Mononuclear cell (primary cell): ENCODE data around the gene ADM5. TPM values are rescaled to one million over a fixed set of nuclear protein-coding genes. Genes with fewer than 3 reads are reported as not detected.

Source experiments
- H3K27me3 ChIP-seq: 2 replicates; pipeline ENCODE4 v1.6.0; 2011; ENCODE audit warnings: low read length, control low read depth; ENCODE audit not compliant: insufficient read depth
- H3K4me1 ChIP-seq: 2 replicates; pipeline ENCODE4 v1.5.1; 2011; ENCODE audit warnings: mild to moderate bottlenecking, low read length, control low read depth; ENCODE audit not compliant: insufficient read depth
- H3K4me3 ChIP-seq: 2 replicates; pipeline ENCODE4 v1.5.1; 2011; ENCODE audit warnings: mild to moderate bottlenecking, low read length, moderate library complexity
- H3K9me3 ChIP-seq: 2 replicates; pipeline ENCODE4 v1.5.1; 2011; ENCODE audit warnings: low read depth, mild to moderate bottlenecking, control low read depth, low read length
- total RNA-seq: library from RNA; depleted of rRNA; stranded (reverse); fragments of >200 nt; gene quantifications from one replicate; pipeline ENCODE4 v1.2.3, GENCODE V29; 2012

The ADM5 gene, protein sequence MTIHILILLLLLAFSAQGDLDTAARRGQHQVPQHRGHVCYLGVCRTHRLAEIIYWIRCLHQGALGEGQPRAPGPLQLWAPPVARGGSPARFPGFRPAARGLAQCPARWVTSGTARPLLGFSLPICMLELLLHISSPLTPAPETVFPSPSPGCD
- 0.84 TPM for total RNA-seq

DNA sequence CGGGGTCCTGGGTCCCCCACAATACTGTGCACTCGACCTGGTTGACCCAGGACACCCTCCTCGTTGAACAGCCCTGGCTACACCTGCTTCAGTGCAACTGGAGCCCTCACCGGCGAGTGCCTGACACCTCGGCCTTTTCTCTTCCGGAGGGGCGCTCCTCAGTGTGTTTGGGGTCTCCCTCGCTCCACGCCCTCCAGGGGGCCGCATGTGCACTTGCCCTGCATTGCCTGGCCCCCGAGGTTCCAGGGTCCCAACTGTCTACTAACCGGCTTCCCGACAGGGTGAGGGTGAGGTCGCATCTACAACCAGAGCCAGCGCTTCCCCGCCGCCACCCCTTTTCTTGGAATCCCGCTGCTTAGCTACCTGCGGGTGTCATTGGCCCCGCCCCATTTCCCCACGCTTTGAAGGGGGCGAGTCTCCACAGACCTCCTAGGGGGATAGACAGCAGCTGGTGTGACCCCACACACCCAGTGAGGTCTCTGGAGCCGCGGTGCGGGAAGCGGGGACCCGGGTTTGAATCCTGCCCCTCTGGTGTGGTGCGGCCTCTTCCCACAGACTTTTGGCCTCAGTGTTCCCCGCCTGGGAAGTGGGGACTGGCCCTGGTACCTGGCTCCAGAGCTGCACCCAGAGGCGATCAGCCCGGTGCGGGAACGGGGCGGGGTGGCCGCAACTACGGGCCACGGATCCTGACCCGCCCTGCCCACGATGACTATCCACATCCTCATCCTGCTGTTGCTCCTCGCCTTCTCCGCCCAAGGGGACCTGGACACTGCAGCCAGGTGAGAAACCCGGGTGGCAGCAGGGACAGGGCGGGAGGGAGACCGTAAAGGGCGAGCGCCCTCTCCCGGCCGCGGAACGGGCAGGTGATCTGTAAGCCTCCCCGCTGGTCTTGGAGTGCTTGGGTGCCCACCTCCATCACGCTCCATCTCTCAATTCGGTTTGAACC lies at the start of gene ADM5:
Gene ADM5, plus strand, starts transcription at position 462 of the 946 bp plus-strand sequence. Its CDS starts 244 bp downstream, at position 706.
- no peaks in the 10 kb centered on the region for H3K9me3 ChIP-seq
- H3K4me3 ChIP-seq = no peak within 1 kb of the TSS
- peaks cover 29% of the 10 kb centered on the region for H3K4me1 ChIP-seq
- peaks cover 21% of the 10 kb centered on the region for H3K27me3 ChIP-seq

DNA sequence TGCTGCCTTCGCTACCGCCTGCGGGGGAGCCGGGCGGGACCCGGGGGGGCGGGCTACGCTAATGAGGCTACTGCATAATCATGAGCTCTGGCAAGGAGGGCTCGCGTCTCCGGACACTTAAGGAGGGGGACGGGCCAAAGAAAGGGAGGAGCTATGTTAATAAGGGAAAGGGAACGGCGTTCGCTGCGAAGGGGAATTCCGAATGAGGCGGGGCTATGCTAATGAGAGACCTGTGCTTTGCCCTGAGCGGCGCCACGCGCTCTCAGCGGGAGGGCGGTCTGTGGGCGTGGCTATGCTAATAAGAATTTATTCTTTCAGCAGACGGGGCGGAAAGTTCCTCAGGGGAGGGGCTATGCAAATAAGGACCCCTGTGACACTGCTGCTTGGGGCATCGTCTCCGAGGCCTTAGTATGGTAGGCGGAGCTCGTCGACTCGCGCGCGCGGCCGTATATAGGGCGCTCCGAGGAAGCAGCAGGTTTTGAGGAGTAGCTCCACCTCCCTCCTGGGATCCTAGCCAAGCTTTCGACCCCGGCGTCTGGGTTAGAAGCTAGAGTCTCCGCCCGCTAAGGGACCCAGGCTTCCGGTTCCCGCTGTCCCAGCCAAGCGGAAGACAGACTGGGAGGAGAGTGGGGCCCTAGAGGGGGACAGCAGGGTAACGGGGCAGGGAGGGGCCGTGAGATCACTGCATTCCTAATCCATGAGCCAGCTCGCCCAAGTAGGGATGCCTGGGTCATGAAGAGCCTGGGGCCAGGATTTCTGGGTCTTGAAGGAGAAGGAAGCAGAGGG lies 49.1 kb upstream of the ADM5 start, which contains the start of gene RRAS:
Gene RRAS, minus strand, starts transcription at position 31 of the 786 bp plus-strand sequence. CDS start 45 bp downstream, outside the sequence.
- no peaks in the 10 kb centered on the region for H3K27me3 ChIP-seq
- H3K4me3 ChIP-seq = peak within 1 kb of the TSS; percentile 44
- peaks cover 53% of the 10 kb centered on the region for H3K4me1 ChIP-seq
- H3K9me3 ChIP-seq = no peaks in the 10 kb centered on the region

DNA sequence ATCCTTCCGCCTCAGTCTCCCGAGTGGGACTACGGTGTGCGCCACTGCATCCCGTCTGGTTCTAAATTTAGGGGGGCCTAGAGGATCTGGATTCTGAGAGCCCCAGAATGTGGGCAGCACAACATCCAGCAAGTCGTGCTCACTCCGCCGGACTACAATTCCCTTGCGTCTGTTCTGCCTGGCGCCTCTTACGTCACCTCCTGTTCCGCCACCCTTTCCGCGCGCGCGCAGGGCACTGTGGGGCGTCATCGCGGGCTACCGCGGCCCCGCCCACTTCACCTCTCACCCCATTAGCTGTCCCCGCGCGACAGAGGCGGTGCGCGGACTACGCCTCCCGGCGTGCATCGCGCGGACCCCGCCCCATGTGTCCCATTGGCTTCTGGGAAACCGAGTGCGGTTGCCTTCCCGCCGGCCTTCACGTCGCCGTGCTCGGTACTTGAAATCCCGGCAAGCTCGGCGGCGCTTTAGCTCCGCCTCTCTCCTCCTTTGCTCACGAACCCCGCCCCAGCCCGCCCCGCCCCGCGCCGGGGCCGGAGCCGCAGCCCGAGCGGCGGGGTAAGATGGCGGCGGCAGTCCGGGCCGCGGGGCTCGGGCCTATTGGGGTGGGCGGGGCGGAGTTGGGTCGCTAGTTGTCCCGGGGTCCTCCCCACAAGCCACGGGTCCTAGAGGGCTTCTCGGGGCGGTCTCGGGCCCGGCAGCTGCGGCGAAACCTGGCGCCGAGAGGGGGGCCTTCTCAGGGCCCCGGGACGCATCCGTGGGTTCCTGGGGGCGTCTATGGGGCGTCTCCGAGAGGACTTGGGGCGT lies 47.5 kb upstream of the ADM5 start, which contains the start of gene SCAF1:
Gene SCAF1, plus strand, starts transcription at position 522 of the 804 bp plus-strand sequence. CDS start 2,818 bp downstream, outside the sequence.
- Histone ChIP-seq H3K4me1 (peaks cover 53% of the 10 kb centered on the region), H3K4me3 (peak within 1 kb of the TSS; percentile 90), H3K27me3 (no peaks in the 10 kb centered on the region), H3K9me3 (no peaks in the 10 kb centered on the region)

DNA sequence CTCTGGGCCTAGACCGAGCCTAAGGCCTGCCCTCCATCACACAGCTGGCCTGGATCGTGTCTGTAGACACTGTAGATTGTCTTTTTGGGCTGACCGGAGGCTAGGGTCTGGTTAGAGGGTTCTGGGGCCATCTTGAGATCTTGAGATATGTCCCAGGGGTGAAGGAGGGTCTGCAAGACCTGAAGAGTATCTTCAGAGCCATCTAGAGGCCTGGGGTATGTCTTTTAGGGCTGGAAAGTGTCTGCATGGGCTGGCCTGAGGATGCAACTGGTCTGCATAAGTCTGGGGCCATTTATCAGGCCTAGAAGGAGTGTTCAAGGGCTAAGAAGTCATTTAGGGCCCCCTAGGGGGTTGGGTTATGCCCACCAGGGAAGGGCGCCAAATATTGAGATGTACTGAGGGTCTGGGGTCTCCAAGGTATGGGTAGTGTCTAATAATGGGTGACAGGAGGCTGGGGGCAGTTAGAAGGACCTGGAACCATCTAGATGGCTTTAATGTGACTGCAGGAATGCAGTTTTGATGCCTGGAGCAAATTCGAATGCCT lies 46.8 kb upstream of the ADM5 start:
- H3K27me3 ChIP-seq = no peaks in the 10 kb centered on the region
- no peaks in the 10 kb centered on the region for H3K9me3 ChIP-seq
- peak overlapping the region; percentile 90 for H3K4me3 ChIP-seq
- peaks cover 53% of the 10 kb centered on the region for H3K4me1 ChIP-seq

DNA sequence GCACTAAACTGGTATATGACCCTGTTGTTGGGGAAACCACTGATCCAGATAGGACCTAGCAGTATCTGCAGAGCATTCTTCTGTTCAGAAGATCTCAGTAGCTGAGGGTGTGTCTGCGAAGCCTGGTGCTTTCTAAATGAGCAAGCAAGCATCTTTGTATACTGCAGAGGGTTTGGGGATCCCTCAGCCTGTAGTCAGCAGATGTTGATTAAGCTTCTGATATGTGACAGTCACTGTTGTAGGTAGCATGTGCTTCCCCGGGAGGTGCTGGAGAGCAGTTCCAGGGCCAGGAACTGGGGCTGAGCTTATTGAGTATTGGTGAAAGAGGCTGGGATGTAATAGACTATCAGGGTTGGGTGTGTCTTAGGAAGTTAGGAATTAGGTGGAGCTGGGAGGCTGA lies 45.9 kb upstream of the ADM5 start:
- H3K27me3 ChIP-seq = no peaks in the 10 kb centered on the region
- no peak overlapping the region for H3K4me3 ChIP-seq
- peaks cover 44% of the 10 kb centered on the region for H3K4me1 ChIP-seq
- no peaks in the 10 kb centered on the region for H3K9me3 ChIP-seq

DNA sequence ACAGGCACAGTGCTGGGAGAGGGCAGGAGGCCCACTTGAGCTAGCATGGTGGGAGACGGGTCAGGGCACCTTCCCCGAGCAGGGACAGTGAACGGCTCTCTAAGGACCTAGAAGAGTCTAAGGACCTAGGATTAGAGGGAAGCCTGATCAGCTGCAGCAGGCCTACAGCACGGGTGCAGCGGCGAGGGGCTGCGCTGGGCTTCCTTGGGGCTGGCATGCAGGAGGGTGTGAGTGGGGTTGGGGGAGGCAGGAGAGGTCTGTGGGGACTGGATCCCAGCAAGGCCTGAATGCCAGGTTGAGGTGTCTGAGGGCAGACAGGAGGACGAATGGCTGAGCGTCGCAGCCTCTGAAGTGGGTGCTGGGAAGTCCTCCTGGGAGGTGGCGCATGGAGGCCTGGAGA lies 43.8 kb upstream of the ADM5 start:
- no peaks in the 10 kb centered on the region for H3K27me3 ChIP-seq
- H3K4me1 ChIP-seq = peaks cover 31% of the 10 kb centered on the region
- no peaks in the 10 kb centered on the region for H3K9me3 ChIP-seq
- no peak overlapping the region for H3K4me3 ChIP-seq

DNA sequence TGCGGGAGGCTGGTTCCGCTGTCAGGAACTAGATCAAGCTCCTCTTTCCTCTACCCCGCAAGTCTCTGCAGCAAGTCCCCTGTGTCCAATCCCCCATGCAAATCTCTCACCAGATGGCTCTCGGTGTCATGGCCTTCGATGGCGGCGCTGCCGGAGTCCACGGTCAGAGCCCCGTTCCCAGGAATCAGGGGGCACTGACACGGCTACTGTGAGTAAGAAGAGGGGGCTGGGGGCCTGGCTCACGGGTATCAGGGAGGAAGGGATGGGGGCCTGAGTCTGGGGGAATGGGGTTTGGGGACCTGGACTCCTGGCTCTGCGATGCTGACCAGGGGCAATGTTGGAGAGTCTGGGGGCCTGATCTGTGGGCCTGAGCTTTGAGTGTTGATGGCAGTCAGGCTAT lies 43.4 kb upstream of the ADM5 start:
- Histone ChIP-seq H3K4me1 (peaks cover 27% of the 10 kb centered on the region), H3K9me3 (no peaks in the 10 kb centered on the region)

DNA sequence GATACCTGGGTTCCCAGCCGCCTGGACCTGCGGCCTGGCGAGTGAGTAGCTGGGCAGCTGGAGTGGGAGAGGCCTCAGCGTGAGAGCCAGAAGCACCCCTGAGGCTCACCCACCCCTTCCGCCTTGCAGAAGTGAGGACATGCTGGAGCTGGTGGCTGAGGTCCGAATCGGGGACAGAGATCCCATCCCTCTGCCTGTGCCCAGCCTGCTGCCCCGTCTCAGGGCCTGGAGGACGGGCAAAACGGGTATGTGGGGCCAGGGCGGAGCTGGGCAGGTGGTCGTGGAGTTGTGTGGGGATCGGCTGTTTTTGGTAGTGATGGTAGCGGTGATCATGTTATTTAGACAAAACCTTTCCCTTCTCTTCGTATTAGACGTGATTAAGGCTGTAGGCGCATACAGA lies 42.8 kb upstream of the ADM5 start:
- H3K9me3 ChIP-seq = no peaks in the 10 kb centered on the region
- H3K27me3 ChIP-seq = no peaks in the 10 kb centered on the region
- H3K4me1 ChIP-seq = peaks cover 21% of the 10 kb centered on the region
- no peak overlapping the region for H3K4me3 ChIP-seq

More for the DNA sequence above, 43.4 kb upstream of the ADM5 start:
- Histone ChIP-seq H3K27me3 (no peaks in the 10 kb centered on the region), H3K4me3 (no peak overlapping the region)

DNA sequence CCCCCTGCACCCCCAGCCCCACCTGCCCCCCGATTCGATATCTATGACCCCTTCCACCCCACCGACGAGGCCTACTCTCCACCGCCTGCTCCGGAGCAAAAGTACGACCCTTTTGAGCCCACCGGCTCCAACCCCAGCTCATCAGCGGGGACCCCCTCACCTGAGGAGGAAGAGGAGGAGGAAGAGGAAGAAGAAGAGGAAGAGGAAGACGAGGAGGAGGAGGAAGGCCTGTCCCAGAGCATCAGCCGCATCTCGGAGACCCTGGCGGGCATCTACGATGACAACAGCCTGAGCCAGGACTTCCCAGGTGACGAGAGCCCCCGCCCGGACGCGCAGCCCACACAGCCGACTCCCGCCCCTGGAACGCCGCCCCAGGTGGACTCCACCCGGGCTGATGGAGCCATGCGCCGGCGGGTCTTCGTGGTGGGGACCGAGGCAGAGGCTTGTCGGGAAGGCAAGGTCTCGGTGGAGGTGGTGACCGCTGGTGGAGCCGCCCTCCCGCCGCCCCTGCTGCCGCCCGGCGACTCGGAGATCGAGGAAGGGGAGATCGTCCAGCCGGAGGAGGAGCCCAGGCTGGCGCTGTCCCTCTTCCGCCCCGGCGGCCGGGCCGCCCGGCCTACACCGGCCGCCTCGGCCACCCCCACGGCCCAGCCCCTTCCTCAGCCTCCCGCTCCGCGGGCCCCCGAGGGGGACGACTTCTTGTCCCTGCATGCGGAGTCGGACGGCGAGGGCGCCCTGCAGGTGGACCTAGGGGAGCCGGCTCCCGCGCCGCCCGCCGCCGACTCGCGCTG lies 38.2 kb upstream of the ADM5 start:
- H3K4me3 ChIP-seq = no peak overlapping the region
- no peaks in the 10 kb centered on the region for H3K9me3 ChIP-seq
- no peaks in the 10 kb centered on the region for H3K27me3 ChIP-seq
- no peaks in the 10 kb centered on the region for H3K4me1 ChIP-seq

DNA sequence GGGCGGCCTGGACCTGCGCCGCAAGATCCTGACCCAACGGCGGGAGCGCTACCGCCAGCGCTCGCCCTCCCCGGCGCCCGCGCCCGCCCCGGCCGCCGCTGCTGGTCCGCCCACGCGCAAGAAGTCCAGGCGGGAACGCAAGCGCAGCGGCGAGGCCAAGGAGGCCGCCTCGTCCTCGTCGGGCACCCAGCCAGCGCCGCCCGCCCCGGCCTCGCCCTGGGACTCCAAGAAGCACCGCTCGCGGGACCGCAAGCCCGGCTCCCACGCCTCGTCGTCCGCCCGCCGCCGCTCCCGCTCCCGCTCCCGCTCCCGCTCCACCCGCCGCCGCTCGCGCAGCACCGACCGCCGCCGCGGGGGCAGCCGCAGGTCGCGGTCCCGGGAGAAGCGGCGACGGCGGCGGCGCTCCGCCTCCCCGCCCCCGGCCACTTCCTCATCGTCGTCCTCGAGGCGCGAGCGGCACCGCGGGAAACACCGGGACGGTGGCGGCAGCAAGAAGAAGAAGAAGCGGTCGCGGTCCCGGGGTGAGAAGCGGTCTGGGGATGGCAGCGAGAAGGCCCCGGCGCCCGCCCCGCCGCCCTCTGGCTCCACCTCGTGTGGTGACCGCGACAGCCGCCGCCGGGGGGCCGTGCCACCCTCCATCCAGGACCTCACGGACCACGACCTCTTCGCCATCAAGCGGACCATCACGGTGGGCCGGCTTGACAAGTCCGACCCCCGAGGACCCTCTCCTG lies 37.4 kb upstream of the ADM5 start:
- H3K9me3 ChIP-seq = no peaks in the 10 kb centered on the region
- no peak overlapping the region for H3K4me3 ChIP-seq
- H3K27me3 ChIP-seq = no peaks in the 10 kb centered on the region
- no peaks in the 10 kb centered on the region for H3K4me1 ChIP-seq

DNA sequence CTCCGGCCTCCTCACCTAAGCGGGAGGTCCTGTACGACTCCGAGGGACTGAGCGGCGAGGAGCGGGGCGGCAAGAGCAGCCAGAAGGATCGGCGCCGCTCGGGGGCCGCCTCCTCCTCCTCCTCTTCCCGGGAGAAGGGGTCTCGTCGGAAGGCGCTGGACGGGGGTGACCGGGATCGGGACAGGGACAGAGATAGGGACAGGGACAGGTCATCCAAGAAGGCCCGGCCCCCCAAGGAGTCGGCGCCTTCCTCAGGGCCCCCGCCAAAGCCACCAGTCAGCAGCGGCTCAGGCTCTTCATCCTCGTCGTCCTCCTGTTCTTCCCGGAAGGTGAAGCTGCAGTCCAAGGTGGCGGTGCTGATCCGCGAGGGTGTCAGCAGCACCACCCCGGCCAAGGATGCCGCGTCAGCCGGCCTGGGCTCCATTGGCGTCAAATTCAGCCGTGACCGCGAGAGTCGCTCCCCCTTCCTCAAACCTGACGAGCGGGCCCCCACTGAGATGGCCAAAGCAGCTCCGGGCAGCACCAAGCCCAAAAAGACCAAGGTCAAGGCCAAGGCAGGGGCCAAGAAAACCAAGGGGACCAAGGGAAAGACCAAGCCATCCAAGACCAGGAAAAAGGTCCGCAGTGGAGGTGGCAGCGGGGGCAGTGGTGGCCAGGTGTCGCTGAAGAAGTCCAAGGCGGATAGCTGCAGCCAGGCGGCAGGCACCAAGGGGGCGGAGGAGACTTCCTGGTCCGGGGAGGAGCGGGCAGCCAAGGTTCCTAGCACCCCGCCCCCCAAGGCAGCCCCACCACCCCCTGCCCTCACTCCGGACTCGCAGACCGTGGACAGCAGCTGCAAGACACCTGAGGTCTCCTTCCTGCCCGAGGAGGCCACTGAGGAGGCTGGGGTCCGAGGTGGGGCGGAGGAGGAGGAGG lies 36.6 kb upstream of the ADM5 start:
- Histone ChIP-seq H3K9me3 (no peaks in the 10 kb centered on the region), H3K4me1 (no peaks in the 10 kb centered on the region)

DNA sequence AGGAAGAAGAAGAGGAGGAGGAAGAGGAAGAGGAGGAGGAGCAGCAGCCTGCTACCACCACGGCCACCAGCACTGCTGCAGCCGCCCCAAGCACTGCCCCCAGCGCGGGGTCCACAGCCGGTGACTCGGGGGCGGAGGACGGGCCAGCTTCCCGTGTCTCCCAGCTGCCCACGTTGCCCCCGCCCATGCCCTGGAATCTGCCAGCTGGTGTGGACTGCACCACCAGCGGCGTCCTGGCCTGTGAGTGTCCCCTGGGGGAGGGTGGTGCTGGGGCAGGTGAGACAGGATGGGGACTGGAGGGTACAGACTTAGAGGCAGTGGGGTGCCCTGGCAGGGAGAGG lies 36.0 kb upstream of the ADM5 start:
- H3K9me3 ChIP-seq = no peaks in the 10 kb centered on the region
- H3K27me3 ChIP-seq = no peaks in the 10 kb centered on the region
- H3K4me1 ChIP-seq = no peaks in the 10 kb centered on the region
- no peak overlapping the region for H3K4me3 ChIP-seq

More for the DNA sequence above, 36.6 kb upstream of the ADM5 start:
- no peak overlapping the region for H3K4me3 ChIP-seq
- no peaks in the 10 kb centered on the region for H3K27me3 ChIP-seq
